Measurements from ENCODE around the gene HAO1.

- TF ChIP-seq EZH2phosphoT487 (IDR thresholded peaks at IDR 0.05; ENCODE audit: insufficient read depth, low read depth) (no peak), EZH2 (IDR thresholded peaks at IDR 0.05; ENCODE audit: insufficient read depth, poor library complexity, severe bottlenecking) (no peak)
Measured at GRCh38 chr20:7853493-7853892, 86.8 kb downstream of the HAO1 start.
